ENCODE results near the gene DAP. TPM values are rescaled to one million over a fixed set of nuclear protein-coding genes. Genes with fewer than 3 reads are reported as not detected.

DAP gene
- total and polyA plus RNA-seq, 2 donors (not counting 1 experiment from before 2014, with no cell fraction given) = 56.6 to 158 TPM

DNA sequence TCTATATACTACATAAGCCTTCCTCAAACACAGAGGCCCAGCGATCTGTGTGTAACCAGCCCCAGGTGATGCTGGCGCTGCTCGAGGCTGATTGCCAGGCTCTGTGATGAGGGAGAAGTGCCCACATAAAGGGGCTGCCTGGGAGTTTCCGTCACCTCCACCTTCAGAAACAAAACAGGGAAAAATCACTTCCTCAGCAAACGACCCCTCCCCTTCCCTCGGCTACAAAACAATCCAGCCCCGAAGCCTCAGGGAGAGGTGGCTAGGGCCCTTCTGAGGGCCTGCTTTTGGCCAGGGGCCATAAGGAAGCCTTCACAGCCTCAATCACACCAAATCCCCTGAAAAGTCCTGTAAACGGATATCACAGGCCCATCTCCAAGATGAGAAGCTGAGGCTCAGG lies 51.1 kb downstream of the DAP start:
- no peak overlapping the region for H3K4me3 ChIP-seq (replicated peaks in 1 of 4; ENCODE audit: control extremely low read depth in 1 of 4, insufficient read depth in 1 of 4, low read depth in 3 of 4, low read length in 4 of 4)
- H4K20me1 ChIP-seq (ENCODE audit: control insufficient read depth, extremely low read depth, insufficient read depth, low read length) = no peaks in the 10 kb centered on the region
- no peak overlapping the region for H2AFZ ChIP-seq (ENCODE audit: low read length)
- H3K9ac ChIP-seq (ENCODE audit: insufficient read depth, low read length) = no peak overlapping the region
- no peaks in the 10 kb centered on the region for H3K27me3 ChIP-seq (ENCODE audit: control insufficient read depth, insufficient read depth, low read length)
- H3K79me2 ChIP-seq (ENCODE audit: control insufficient read depth, insufficient read depth, low read length) = peaks cover 30% of the 10 kb centered on the region
- H3K9me3 ChIP-seq (ENCODE audit: control insufficient read depth, insufficient read depth, low read depth, low read length) = no peaks in the 10 kb centered on the region
- peaks cover 11% of the 10 kb centered on the region for H3K4me1 ChIP-seq (ENCODE audit: control insufficient read depth, extremely low read depth, insufficient read depth, low read length)
- no peak for TF ChIP-seq EZH2 (IDR thresholded peaks at IDR 0.05; ENCODE audit: low read length, missing control alignments)
- TF ChIP-seq, protein P1, sequence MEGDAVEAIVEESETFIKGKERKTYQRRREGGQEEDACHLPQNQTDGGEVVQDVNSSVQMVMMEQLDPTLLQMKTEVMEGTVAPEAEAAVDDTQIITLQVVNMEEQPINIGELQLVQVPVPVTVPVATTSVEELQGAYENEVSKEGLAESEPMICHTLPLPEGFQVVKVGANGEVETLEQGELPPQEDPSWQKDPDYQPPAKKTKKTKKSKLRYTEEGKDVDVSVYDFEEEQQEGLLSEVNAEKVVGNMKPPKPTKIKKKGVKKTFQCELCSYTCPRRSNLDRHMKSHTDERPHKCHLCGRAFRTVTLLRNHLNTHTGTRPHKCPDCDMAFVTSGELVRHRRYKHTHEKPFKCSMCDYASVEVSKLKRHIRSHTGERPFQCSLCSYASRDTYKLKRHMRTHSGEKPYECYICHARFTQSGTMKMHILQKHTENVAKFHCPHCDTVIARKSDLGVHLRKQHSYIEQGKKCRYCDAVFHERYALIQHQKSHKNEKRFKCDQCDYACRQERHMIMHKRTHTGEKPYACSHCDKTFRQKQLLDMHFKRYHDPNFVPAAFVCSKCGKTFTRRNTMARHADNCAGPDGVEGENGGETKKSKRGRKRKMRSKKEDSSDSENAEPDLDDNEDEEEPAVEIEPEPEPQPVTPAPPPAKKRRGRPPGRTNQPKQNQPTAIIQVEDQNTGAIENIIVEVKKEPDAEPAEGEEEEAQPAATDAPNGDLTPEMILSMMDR (conservative IDR thresholded peaks at IDR 0.05 in 1 of 2, IDR thresholded peaks at IDR 0.05 in 1 of 2; ENCODE audit: low read depth in 1 of 2, low read length in 2 of 2) = no peak
- peaks cover 2% of the 10 kb centered on the region for H3K36me3 ChIP-seq (ENCODE audit: control insufficient read depth, insufficient read depth, low read length)
- no peak overlapping the region for H3K4me2 ChIP-seq (ENCODE audit: extremely low read depth, insufficient read depth, low read length)
- no peak for DNase-seq (ENCODE audit: low read depth in 2 of 2)
- H3K27ac ChIP-seq (ENCODE audit: insufficient read depth, low read length) = no peak overlapping the region

DNA sequence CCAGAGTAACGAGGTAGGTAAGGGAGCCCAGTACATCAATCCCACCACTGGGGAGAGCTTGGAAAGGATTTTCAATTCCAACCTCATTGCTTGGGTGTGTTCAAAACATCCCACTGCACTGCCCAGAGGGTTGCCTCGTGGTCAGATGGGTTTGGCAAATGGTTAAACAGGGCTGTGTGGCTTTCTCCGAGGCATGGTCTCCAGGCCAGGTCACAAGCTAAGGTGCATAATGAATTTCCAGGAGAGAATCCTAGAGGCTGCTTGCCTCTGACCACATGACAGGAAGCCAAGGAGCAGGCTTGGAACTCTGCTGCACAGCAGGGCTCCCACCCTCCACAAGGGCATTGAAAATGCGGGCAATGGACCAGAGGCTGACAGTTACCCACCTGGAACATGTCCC lies 51.6 kb downstream of the DAP start:
- Histone ChIP-seq H3K9ac (ENCODE audit: insufficient read depth, low read length) (no peak overlapping the region), H2AFZ (ENCODE audit: low read length) (no peak overlapping the region), H3K27ac (ENCODE audit: insufficient read depth, low read length) (no peak overlapping the region), H3K4me3 (replicated peaks in 1 of 4; ENCODE audit: control extremely low read depth in 1 of 4, insufficient read depth in 1 of 4, low read depth in 3 of 4, low read length in 4 of 4) (no peak overlapping the region), H3K27me3 (ENCODE audit: control insufficient read depth, insufficient read depth, low read length) (no peaks in the 10 kb centered on the region), H3K36me3 (ENCODE audit: control insufficient read depth, insufficient read depth, low read length) (peaks cover 2% of the 10 kb centered on the region), H3K9me3 (ENCODE audit: control insufficient read depth, insufficient read depth, low read depth, low read length) (no peaks in the 10 kb centered on the region), H4K20me1 (ENCODE audit: control insufficient read depth, extremely low read depth, insufficient read depth, low read length) (no peaks in the 10 kb centered on the region), H3K4me2 (ENCODE audit: extremely low read depth, insufficient read depth, low read length) (no peak overlapping the region), H3K79me2 (ENCODE audit: control insufficient read depth, insufficient read depth, low read length) (peaks cover 30% of the 10 kb centered on the region), H3K4me1 (ENCODE audit: control insufficient read depth, extremely low read depth, insufficient read depth, low read length) (peaks cover 14% of the 10 kb centered on the region)
- DNase-seq (ENCODE audit: low read depth in 2 of 2) = no peak
- TF ChIP-seq, protein P1 (conservative IDR thresholded peaks at IDR 0.05 in 1 of 2, IDR thresholded peaks at IDR 0.05 in 1 of 2; ENCODE audit: low read depth in 1 of 2, low read length in 2 of 2) = no peak
- no peak for TF ChIP-seq EZH2 (IDR thresholded peaks at IDR 0.05; ENCODE audit: low read length, missing control alignments)

DNA sequence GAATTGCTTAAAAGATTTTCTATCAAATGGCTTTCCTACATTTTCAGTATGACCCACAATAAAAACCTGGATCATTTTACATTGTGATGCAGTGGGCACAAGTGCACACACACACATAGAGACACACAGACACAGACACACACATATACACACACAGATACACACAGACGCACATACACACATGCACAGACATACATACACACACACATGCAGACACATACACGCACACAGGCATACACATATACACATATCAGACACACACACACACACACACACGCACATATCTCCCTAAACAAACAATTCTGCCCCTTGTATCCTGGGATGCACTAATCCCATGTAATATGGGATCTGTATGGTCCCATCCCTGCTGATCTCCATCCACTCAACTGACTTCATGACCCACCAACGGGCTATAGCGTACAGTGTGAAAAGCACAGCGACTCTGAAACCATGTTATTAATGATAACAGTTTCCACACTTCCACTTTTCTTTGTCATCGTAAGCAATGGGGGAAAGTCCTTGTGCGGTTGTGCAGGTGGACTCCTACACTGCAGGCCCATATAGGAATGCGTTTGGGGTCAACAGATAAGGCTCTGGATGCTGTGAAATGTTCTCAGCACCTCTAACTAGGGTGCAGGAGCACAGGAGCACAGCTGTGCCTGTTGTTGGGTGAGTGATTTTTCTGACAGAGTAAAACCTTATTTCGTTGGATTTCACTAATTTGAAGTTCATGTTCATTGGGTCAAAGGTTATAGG lies 52.7 kb downstream of the DAP start:
- H4K20me1 ChIP-seq (ENCODE audit: control insufficient read depth, extremely low read depth, insufficient read depth, low read length) = no peaks in the 10 kb centered on the region
- peaks cover 2% of the 10 kb centered on the region for H3K36me3 ChIP-seq (ENCODE audit: control insufficient read depth, insufficient read depth, low read length)

More for the DNA sequence above, 52.7 kb downstream of the DAP start:
- Histone ChIP-seq H3K4me3 (replicated peaks in 1 of 4; ENCODE audit: control extremely low read depth in 1 of 4, insufficient read depth in 1 of 4, low read depth in 3 of 4, low read length in 4 of 4) (no peak overlapping the region), H3K4me1 (ENCODE audit: control insufficient read depth, extremely low read depth, insufficient read depth, low read length) (peaks cover 14% of the 10 kb centered on the region), H3K27ac (ENCODE audit: insufficient read depth, low read length) (no peak overlapping the region), H3K27me3 (ENCODE audit: control insufficient read depth, insufficient read depth, low read length) (no peaks in the 10 kb centered on the region), H3K9ac (ENCODE audit: insufficient read depth, low read length) (no peak overlapping the region), H3K4me2 (ENCODE audit: extremely low read depth, insufficient read depth, low read length) (no peak overlapping the region), H3K79me2 (ENCODE audit: control insufficient read depth, insufficient read depth, low read length) (peaks cover 32% of the 10 kb centered on the region), H2AFZ (ENCODE audit: low read length) (no peak overlapping the region), H3K9me3 (ENCODE audit: control insufficient read depth, insufficient read depth, low read depth, low read length) (no peaks in the 10 kb centered on the region)
- TF ChIP-seq EZH2 (IDR thresholded peaks at IDR 0.05; ENCODE audit: low read length, missing control alignments) = no peak
- TF ChIP-seq, protein P1 (conservative IDR thresholded peaks at IDR 0.05 in 1 of 2, IDR thresholded peaks at IDR 0.05 in 1 of 2; ENCODE audit: low read depth in 1 of 2, low read length in 2 of 2) = no peak
- no peak for DNase-seq (ENCODE audit: low read depth in 2 of 2)

Data from fibroblast of lung (primary cell).